Small intestine (tissue), 7 donors: Measurements from ENCODE around the gene LRRC75A. TPM values are rescaled to one million over a fixed set of nuclear protein-coding genes. Genes with fewer than 3 reads are reported as not detected.

Experiments
- DNase-seq, 2 donors: peaks; one replicate each; pipeline versions ENCODE4 v3.0.0 to v3.0.0-alpha.2; 2013
- FAIRE-seq: peaks from 2 replicates; lab custom pipeline; 2012; peaks lifted over from hg19 to GRCh38; lab: Jason Lieb, UNC
- H3K27ac ChIP-seq, 3 donors: one replicate each; pipeline ENCODE4 v1.5.1; 2013; ENCODE audit warnings: low read length in 2 of 3, mild to moderate bottlenecking in 2 of 3, control low read depth in 1 of 3, inconsistent platforms in 1 of 3, low read depth in 1 of 3, moderate library complexity in 1 of 3
- H3K27me3 ChIP-seq, 3 donors: one replicate each; pipeline ENCODE4 v1.6.1; 2013; ENCODE audit warnings: low read length in 3 of 3, inconsistent platforms in 1 of 3; ENCODE audit not compliant: control insufficient read depth in 3 of 3, insufficient read depth in 3 of 3
- H3K36me3 ChIP-seq, 3 donors: one replicate each; pipeline ENCODE4 v1.6.1; 2013; ENCODE audit warnings: low read length in 3 of 3, inconsistent platforms in 1 of 3, low read depth in 1 of 3, mild to moderate bottlenecking in 1 of 3, moderate library complexity in 1 of 3; ENCODE audit not compliant: control insufficient read depth in 3 of 3, insufficient read depth in 2 of 3
- H3K4me1 ChIP-seq, 3 donors: one replicate each; pipeline ENCODE4 v1.6.1; 2013; ENCODE audit warnings: low read length in 2 of 3, inconsistent platforms in 1 of 3, low read depth in 1 of 3, mild to moderate bottlenecking in 1 of 3, moderate library complexity in 1 of 3; ENCODE audit not compliant: control insufficient read depth in 3 of 3, insufficient read depth in 2 of 3
- H3K4me3 ChIP-seq, 3 donors: one replicate each; pipeline ENCODE4 v1.5.1; 2013; ENCODE audit warnings: low read length in 3 of 3, control low read depth in 1 of 3, inconsistent platforms in 1 of 3, low read depth in 1 of 3, mild to moderate bottlenecking in 1 of 3, moderate library complexity in 1 of 3
- H3K9me3 ChIP-seq, 2 donors: one replicate each; pipeline ENCODE4 v1.6.1; 2013; ENCODE audit warnings: low read depth in 1 of 2, low read length in 1 of 2; ENCODE audit not compliant: control insufficient read depth in 2 of 2, insufficient read depth in 1 of 2
- WGBS, 3 donors: extraction: QIAGEN DNeasy Blood & Tissue Kit; methylation state at CpG; one replicate each; pipeline ENCODE4 v1.1.7; 2013; 5-methylcytosine and 5-hydroxymethylcytosine counted together
- polyA plus RNA-seq, 4 donors: library from polyadenylated mRNA; stranded (reverse) in 3 of 4; unstranded in 1 of 4; fragments of 200-250 nt in 3 of 4; fragments of 120-200 nt in 1 of 4; gene quantifications; one replicate each; pipeline versions ENCODE4 v1.2.1 to v1.2.3, GENCODE V29; 2013
- donor health status: healthy with polysubstance abuse.
- donor health status: control.
- donor health status: control.
- donor health status: Bipolar disorder and iron deficiency.
- donor health status: healthy.

LRRC75A gene
- polyA plus RNA-seq, 4 donors: 30.5 to 130 (median 64.3) TPM

DNA sequence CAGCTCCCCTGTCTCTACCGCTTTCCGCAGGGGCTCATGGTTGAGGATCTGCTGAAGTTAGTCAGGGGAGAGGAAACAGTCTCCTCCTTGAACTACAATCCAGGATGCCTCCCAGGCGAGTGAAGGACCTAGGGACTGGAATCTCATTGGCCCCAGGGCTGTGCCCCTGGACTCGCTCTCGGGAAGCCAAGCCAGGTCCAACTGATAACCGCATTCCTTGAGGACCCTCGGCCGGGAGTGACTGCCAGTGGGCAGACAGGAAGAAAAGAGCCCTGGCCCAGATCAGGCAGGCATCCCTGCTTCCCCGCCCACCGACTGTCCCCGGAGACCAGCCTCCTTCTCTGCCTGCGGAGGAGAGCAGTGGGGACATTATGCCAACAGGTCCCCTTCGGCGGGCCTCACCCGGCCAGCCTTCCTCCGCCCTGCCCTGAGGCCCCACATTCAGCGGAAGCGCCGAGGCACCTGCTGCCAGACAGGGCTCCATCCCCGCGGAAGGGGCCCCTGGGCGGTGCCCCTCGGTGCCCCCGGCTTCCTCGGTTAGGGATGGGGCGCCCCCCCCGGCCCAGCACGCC, 776 bp downstream of the LRRC75A start:
- no peak for FAIRE-seq
- H3K36me3 ChIP-seq: peaks cover 0 to 51% (median 4%) of the 10 kb centered on the region in 3 donors
- H3K4me3 ChIP-seq: peak overlapping the region; percentile 58 to 96 (median 64)
- 4 to 10% (median 8%) methylated on average over 21 to 28 of the region's 28 CpGs for WGBS, 3 donors
- H3K9me3 ChIP-seq: no peaks in the 10 kb centered on the region
- H3K27ac ChIP-seq: peak overlapping the region; percentile 73 to 95 (median 82)
- DNase-seq: peak; percentile 55 to 85
- H3K27me3 ChIP-seq: no peaks in the 10 kb centered on the region
- H3K4me1 ChIP-seq: peaks cover 6 to 58% (median 11%) of the 10 kb centered on the region in 3 donors

- peaks cover 9 to 75% (median 11%) of the 10 kb centered on the region in 3 donors for H3K4me1 ChIP-seq
- 54 to 67% (median 57%) methylated on average over 3 of the region's 3 CpGs for WGBS, 3 donors
- no peaks in the 10 kb centered on the region for H3K9me3 ChIP-seq
- DNase-seq (no peak), FAIRE-seq (no peak)
- H3K36me3 ChIP-seq: peaks cover 0 to 60% (median 4%) of the 10 kb centered on the region in 3 donors
- peak overlapping the region in 2 of 3 donors; percentile 13 to 96 for H3K4me3 ChIP-seq
- H3K27ac ChIP-seq: peak overlapping the region; percentile 67 to 95 (median 94)
- no peaks in the 10 kb centered on the region for H3K27me3 ChIP-seq
Observed at GRCh38 chr17:16489431-16489830, 2.6 kb downstream of the LRRC75A start.

DNA sequence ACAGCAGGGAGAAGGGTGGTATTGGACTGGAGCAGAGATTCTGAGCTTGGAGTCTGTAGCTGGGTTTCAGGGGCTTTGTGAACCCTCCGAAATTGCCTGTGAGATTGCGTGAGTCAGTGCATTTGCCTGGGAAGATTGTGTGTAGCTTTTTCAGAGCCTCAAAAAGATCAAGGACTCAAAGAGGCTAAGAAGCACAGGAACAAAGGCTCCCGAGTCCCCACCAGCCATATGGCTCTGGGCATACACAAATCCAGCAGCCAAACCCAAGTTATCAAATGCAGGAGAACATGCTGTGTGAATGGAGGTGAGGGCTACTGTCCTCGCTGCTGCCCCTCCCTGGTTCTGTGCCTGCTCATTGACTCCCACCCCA, 3.0 kb downstream of the LRRC75A start:
- FAIRE-seq: no peak
- H3K4me1 ChIP-seq: peaks cover 11 to 75% (median 11%) of the 10 kb centered on the region in 3 donors

DNA sequence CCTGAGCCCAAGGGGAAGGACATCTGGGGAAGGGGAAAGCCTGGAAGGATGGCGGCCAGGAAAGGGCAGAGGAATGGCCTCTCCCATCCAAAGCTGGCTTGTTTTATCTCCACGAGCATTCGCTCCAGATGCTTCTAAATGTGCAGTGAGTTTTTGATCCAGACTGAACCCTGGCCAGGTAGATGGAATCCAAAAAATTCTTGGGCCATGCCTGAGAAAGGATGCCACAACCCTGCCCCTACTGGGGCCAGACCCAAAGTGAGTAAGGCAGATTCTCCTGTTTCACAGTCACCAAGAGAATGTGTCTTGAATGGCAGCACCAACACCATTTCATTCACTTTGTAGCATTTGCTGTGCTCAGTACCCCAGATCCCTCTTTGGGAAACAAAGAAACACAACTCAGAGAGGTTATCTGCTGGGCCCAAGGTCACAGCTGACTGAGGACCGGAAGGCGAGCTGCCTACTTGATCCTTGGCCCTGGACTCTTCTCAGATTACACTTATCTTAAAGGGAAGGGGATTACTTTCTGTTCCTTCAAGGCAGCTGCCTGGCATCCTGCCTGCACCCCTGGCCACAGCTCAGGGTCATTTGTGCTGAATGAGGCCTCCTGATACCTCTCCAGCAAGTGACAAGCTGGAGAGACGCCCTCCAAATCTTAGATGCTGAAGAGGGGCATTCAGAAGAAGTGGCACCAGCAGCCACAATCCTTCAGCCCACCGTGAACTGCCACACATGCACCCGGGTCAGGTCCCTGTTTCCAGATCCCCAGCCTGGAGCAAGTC, 3.6 kb downstream of the LRRC75A start:
- no peaks in the 10 kb centered on the region for H3K27me3 ChIP-seq
- peak; percentile 70 to 94 for DNase-seq
- H3K9me3 ChIP-seq: no peaks in the 10 kb centered on the region
- H3K27ac ChIP-seq: peak overlapping the region; percentile 67 to 95 (median 94)
- peak overlapping the region in 2 of 3 donors; percentile 5 to 96 for H3K4me3 ChIP-seq
- peaks cover 11 to 69% (median 14%) of the 10 kb centered on the region in 3 donors for H3K4me1 ChIP-seq
- H3K36me3 ChIP-seq: peaks cover 0 to 65% (median 4%) of the 10 kb centered on the region in 3 donors
- WGBS, 3 donors: 42 to 59% (median 54%) methylated on average over 8 of the region's 8 CpGs
- no peak for FAIRE-seq

More for the DNA sequence above, 3.0 kb downstream of the LRRC75A start:
- Histone ChIP-seq H3K9me3 (no peaks in the 10 kb centered on the region), H3K4me3 (peak overlapping the region in 2 of 3 donors; percentile 5 to 96), H3K27me3 (no peaks in the 10 kb centered on the region), H3K27ac (peak overlapping the region; percentile 67 to 95 (median 94)), H3K36me3 (peaks cover 0 to 62% (median 4%) of the 10 kb centered on the region in 3 donors)
- DNase-seq: no peak
- WGBS, 3 donors: 36 to 69% (median 43%) methylated on average over 4 of the region's 4 CpGs

DNA sequence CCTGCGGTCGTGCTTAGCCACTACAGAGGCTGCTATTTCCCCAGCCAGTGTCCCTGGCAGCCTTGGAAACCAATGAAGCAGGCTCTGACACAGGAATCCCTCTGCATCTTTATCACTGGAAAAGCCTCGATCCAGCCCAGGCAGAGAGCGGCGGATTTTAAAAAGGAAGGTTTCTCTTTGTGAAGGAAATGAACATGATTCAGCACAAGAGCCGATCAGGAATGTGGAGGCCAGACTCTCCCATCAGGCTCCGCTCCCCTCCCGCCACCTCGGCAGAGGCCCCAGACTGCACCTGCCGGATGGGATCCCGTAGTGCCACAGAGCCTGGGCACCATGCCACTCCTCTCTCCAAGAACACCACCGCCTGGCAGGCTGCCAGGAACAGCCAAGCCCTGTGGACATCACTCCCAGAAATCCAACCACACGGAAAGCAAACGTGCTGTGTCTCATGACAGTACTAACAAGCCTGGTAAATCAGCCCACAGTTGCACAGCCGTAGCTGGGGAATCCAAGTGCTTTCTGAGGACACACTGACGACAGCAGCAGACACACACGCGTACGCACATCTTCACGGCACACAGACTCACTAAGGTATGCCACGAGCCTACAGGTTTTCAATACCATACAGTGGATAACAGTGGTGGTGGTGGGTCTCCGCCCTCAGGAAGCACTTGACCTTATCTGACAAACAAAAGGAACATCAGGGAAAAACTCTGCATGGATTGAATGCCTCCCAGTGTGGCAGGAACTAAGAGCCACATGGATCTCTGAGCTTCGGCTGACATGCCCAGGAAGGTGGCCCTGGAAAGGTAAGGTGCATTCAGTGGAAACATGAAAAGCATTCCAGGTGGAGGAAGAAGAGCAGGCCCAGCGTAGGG, 5.4 kb downstream of the LRRC75A start:
- peaks cover 0 to 79% (median 4%) of the 10 kb centered on the region in 3 donors for H3K36me3 ChIP-seq
- no peaks in the 10 kb centered on the region for H3K27me3 ChIP-seq
- H3K4me3 ChIP-seq: peak overlapping the region in 1 of 3 donors; percentile 38
- DNase-seq: peak; percentile 74 to 99
- no peaks in the 10 kb centered on the region for H3K9me3 ChIP-seq
- peaks cover 11 to 81% (median 14%) of the 10 kb centered on the region in 3 donors for H3K4me1 ChIP-seq
- H3K27ac ChIP-seq: peak overlapping the region; percentile 73 to 94 (median 94)
- 15 to 41% (median 28%) methylated on average over 24 of the region's 24 CpGs for WGBS, 3 donors
- no peak for FAIRE-seq

- Histone ChIP-seq H3K4me1 (peaks cover 11 to 66% (median 15%) of the 10 kb centered on the region in 3 donors), H3K9me3 (no peaks in the 10 kb centered on the region), H3K4me3 (peak overlapping the region in 1 of 3 donors; percentile 24), H3K27me3 (no peaks in the 10 kb centered on the region), H3K36me3 (peaks cover 0 to 81% (median 4%) of the 10 kb centered on the region in 3 donors), H3K27ac (peak overlapping the region; percentile 20 to 94 (median 94))
- WGBS, 3 donors: 49 to 61% (median 53%) methylated on average over 19 of the region's 19 CpGs
- FAIRE-seq (no peak), DNase-seq (no peak)
Observed at GRCh38 chr17:16484445-16485175, 7.4 kb downstream of the LRRC75A start.

- H3K4me3 ChIP-seq: no peak overlapping the region
- peaks cover 9 to 64% (median 22%) of the 10 kb centered on the region in 3 donors for H3K4me1 ChIP-seq
- H3K27me3 ChIP-seq: no peaks in the 10 kb centered on the region
- H3K27ac ChIP-seq: peak overlapping the region in 1 of 3 donors; percentile 57
- H3K36me3 ChIP-seq: peaks cover 0 to 81% (median 4%) of the 10 kb centered on the region in 3 donors
- no peak for DNase-seq
- 76 to 88% (median 81%) methylated on average over 8 of the region's 8 CpGs for WGBS, 3 donors
- H3K9me3 ChIP-seq: no peaks in the 10 kb centered on the region
- FAIRE-seq: no peak
Observed at GRCh38 chr17:16483021-16483645, 8.9 kb downstream of the LRRC75A start.
